H9 (cell line): ENCODE results near the gene TMEM163. TPM values are rescaled to one million over a fixed set of nuclear protein-coding genes. Genes with fewer than 3 reads are reported as not detected.

Source experiments
- DNase-seq: peaks from one replicate; pipeline ENCODE4 v3.0.0-alpha.2; 2017
- H2AFZ ChIP-seq: one replicate; pipeline ENCODE4 v1.6.1; 2013; ENCODE audit warnings: mild to moderate bottlenecking, low read length, control low read depth, moderate library complexity
- H2AK5ac ChIP-seq: 2 replicates; pipeline ENCODE4 v1.6.1; 2013; ENCODE audit warnings: low read length, control low read depth, mixed read lengths; ENCODE audit not compliant: insufficient read length
- H2BK120ac ChIP-seq: one replicate; pipeline ENCODE4 v1.6.1; 2013; ENCODE audit warnings: low read depth, mild to moderate bottlenecking, low read length, control low read depth, inconsistent platforms; ENCODE audit not compliant: poor library complexity, severe bottlenecking
- H2BK12ac ChIP-seq: 2 replicates; pipeline ENCODE4 v1.6.1; 2013; ENCODE audit warnings: low read length, control low read depth, mixed read lengths, low read depth; ENCODE audit not compliant: insufficient read length
- H2BK15ac ChIP-seq: 2 replicates; pipeline ENCODE4 v1.6.1; 2013; ENCODE audit warnings: low read depth, low read length, control low read depth
- H2BK20ac ChIP-seq: one replicate; pipeline ENCODE4 v1.6.1; 2013; ENCODE audit warnings: low read depth, mild to moderate bottlenecking, low read length, control low read depth, inconsistent platforms; ENCODE audit not compliant: poor library complexity, severe bottlenecking
- H2BK5ac ChIP-seq: 2 replicates; pipeline ENCODE4 v1.6.1; 2013; ENCODE audit warnings: low read length, control low read depth, mixed read lengths; ENCODE audit not compliant: insufficient read length
- H3K14ac ChIP-seq: 2 replicates; pipeline ENCODE4 v1.6.1; 2013; ENCODE audit warnings: low read length, control low read depth; ENCODE audit not compliant: insufficient read depth
- H3K18ac ChIP-seq: 2 replicates; pipeline ENCODE4 v1.6.1; 2013; ENCODE audit warnings: low read depth, mild to moderate bottlenecking, mixed read lengths, low read length, control low read depth; ENCODE audit not compliant: insufficient read length
- H3K23ac ChIP-seq: 2 replicates; pipeline ENCODE4 v1.6.1; 2013; ENCODE audit warnings: low read length, control low read depth, mixed read lengths, low read depth; ENCODE audit not compliant: insufficient read length
- H3K23me2 ChIP-seq: 2 replicates; pipeline ENCODE4 v1.6.1; 2013; ENCODE audit warnings: low read depth, mild to moderate bottlenecking, mixed read lengths, low read length, control low read depth; ENCODE audit not compliant: insufficient read length, poor library complexity, severe bottlenecking
- H3K27ac ChIP-seq: 2 replicates; pipeline ENCODE4 v1.5.1; 2013; ENCODE audit warnings: low read length, control low read depth, mixed read lengths, low read depth; ENCODE audit not compliant: insufficient read length
- H3K27me3 ChIP-seq: 2 replicates; pipeline ENCODE4 v1.6.1; 2013; ENCODE audit warnings: low read length, control low read depth, inconsistent platforms; ENCODE audit not compliant: insufficient read depth
- H3K4ac ChIP-seq: 2 replicates; pipeline ENCODE4 v1.6.1; 2013; ENCODE audit warnings: low read depth, mild to moderate bottlenecking, control low read depth, inconsistent platforms, low read length, moderate library complexity
- H3K4me1 ChIP-seq: 2 replicates; pipeline ENCODE4 v1.6.1; 2013; ENCODE audit warnings: low read length, control low read depth, inconsistent platforms; ENCODE audit not compliant: insufficient read depth
- H3K4me2 ChIP-seq: 2 replicates; pipeline ENCODE4 v1.6.1; 2013; ENCODE audit warnings: low read length, control low read depth, mixed read lengths; ENCODE audit not compliant: insufficient read length, insufficient read depth
- H3K56ac ChIP-seq: 2 replicates; pipeline ENCODE4 v1.6.1; 2013; ENCODE audit warnings: low read depth, mild to moderate bottlenecking, mixed read lengths, low read length, control low read depth; ENCODE audit not compliant: insufficient read length
- H3K79me1 ChIP-seq: 2 replicates; pipeline ENCODE4 v1.6.1; 2013; ENCODE audit warnings: low read depth, mild to moderate bottlenecking, moderate library complexity, low read length, control low read depth, inconsistent platforms; ENCODE audit not compliant: insufficient read depth, poor library complexity, severe bottlenecking
- H3K79me2 ChIP-seq: 2 replicates; pipeline ENCODE4 v1.6.1; 2013; ENCODE audit warnings: low read length, control low read depth, inconsistent platforms; ENCODE audit not compliant: insufficient read depth
- H3K9ac ChIP-seq: 2 replicates; pipeline ENCODE4 v1.6.1; 2013; ENCODE audit warnings: low read length, control low read depth, mixed read lengths; ENCODE audit not compliant: insufficient read length; ENCODE audit errors: extremely low read depth
- H3K9me3 ChIP-seq: one replicate; pipeline ENCODE4 v1.6.1; 2013; ENCODE audit warnings: low read depth, low read length, inconsistent platforms; ENCODE audit not compliant: control insufficient read depth
- H3T11ph ChIP-seq: one replicate; pipeline ENCODE4 v1.6.1; 2013; ENCODE audit warnings: mild to moderate bottlenecking, low read length, control low read depth, inconsistent platforms
- H4K20me1 ChIP-seq: one replicate; pipeline ENCODE4 v1.6.1; 2013; ENCODE audit not compliant: control insufficient read depth, insufficient read length, insufficient read depth
- H4K5ac ChIP-seq: 2 replicates; pipeline ENCODE4 v1.6.1; 2013; ENCODE audit warnings: low read depth, mild to moderate bottlenecking, mixed read lengths, low read length, control low read depth; ENCODE audit not compliant: insufficient read length
- H4K8ac ChIP-seq: replicated peaks from 2 replicates; pipeline ENCODE4 v1.6.1; 2013; ENCODE audit warnings: low read length, control low read depth, mixed read lengths, low read depth; ENCODE audit not compliant: insufficient read length
- H4K91ac ChIP-seq: 2 replicates; pipeline ENCODE4 v1.6.1; 2013; ENCODE audit warnings: low read depth, mild to moderate bottlenecking, moderate library complexity, mixed read lengths, low read length, control low read depth; ENCODE audit not compliant: insufficient read length
- H3K27ac Mint-ChIP-seq, 3 experiments: 2 replicates in 2 of 3; 3 replicates in 1 of 3; pipeline ENCODE4 v1.8.0; 2020 to 2021; ENCODE audit warnings: mixed read lengths in 3 of 3, mild to moderate bottlenecking in 1 of 3, moderate library complexity in 1 of 3
- H3K27me3 Mint-ChIP-seq: 2 replicates; pipeline ENCODE4 v1.8.0; 2021; ENCODE audit warnings: low read depth, mild to moderate bottlenecking, moderate library complexity, mixed read lengths
- H3K36me3 Mint-ChIP-seq, 3 experiments: 2 replicates in 2 of 3; 3 replicates in 1 of 3; pipeline ENCODE4 v1.8.0; 2020 to 2021; ENCODE audit warnings: low read depth in 3 of 3, mixed read lengths in 3 of 3; ENCODE audit not compliant: insufficient read depth in 1 of 3
- H3K4me1 Mint-ChIP-seq, 2 experiments: 2 replicates each; pipeline ENCODE4 v1.8.0; 2020; ENCODE audit warnings: mixed read lengths in 2 of 2
- H3K4me3 Mint-ChIP-seq, 2 experiments: 2 replicates in 1 of 2; 3 replicates in 1 of 2; pipeline ENCODE4 v1.8.0; 2020 to 2021; ENCODE audit warnings: mild to moderate bottlenecking in 2 of 2, mixed read lengths in 2 of 2, moderate library complexity in 1 of 2
- H3K9me3 Mint-ChIP-seq, 2 experiments: 2 replicates in 1 of 2; 3 replicates in 1 of 2; pipeline ENCODE4 v1.8.0; 2020; ENCODE audit warnings: mild to moderate bottlenecking in 2 of 2, mixed read lengths in 2 of 2, moderate library complexity in 1 of 2
- WGBS: extraction: QIAGEN DNeasy Blood & Tissue Kit; methylation state at CpG from one replicate; pipeline ENCODE4 v1.1.7; 2013; ENCODE audit warnings: missing lambda C conversion rate, low lambda C conversion rate, mixed read lengths; ENCODE audit not compliant: insufficient read length; ENCODE audit errors: extremely low coverage; 5-methylcytosine and 5-hydroxymethylcytosine counted together
- total RNA-seq: library from RNA; stranded (reverse); gene quantifications from 2 replicates; pipeline ENCODE4 v1.2.1, GENCODE V29; 2021
- TF ChIP-seq, protein P1 (sequence below): fragments of 200-600 bp; sonication (generic); conservative IDR thresholded peaks from 3 replicates; pipeline ENCODE4 v1.8.0; 2021; ENCODE audit warnings: antibody characterized with exemption, mild to moderate bottlenecking

TMEM163 gene
- total RNA-seq, 1 experiment from 2014 or later, result 0.39 TPM

DNA sequence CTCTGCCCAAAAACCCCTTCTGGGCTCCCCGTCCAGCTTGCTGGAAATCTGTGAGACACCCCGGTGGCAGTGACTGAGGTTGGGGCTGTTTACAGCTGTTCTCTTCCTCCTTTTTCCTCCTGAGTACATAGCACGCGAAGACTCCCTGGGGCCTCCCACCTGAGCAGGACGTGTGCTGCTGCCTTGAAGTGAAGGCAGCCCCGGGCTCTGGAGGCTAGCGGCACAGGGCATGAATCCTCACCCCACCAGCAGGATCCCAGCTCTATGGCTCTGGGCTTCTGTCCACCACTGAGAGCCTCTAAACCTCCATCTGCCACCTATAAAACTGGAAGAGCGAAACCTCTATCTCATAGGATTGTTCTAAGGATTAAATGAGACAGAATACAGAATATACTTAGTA, 182.5 kb downstream of the TMEM163 start:
- H3K27ac Mint-ChIP-seq, result peak overlapping the region in 2 of 3 experiments; percentile 4 to 42; a peak in 2 of 7 replicates
- no peaks in the 10 kb centered on the region for H3K4me1 ChIP-seq
- H3K9me3 ChIP-seq, result no peaks in the 10 kb centered on the region
- H3K23me2 ChIP-seq, result no peaks in the 10 kb centered on the region
- no peaks in the 10 kb centered on the region; a peak in 1 of 7 replicates for H3K36me3 Mint-ChIP-seq
- no peak overlapping the region for H3K4me2 ChIP-seq
- no peak overlapping the region for H3K27ac ChIP-seq
- no peak overlapping the region for H4K91ac ChIP-seq
- H3K9ac ChIP-seq, result no peak overlapping the region
- H2BK12ac ChIP-seq, result no peak overlapping the region
- H4K8ac ChIP-seq, result no peak overlapping the region
- H2BK5ac ChIP-seq, result no peak overlapping the region
- no peak overlapping the region for H2BK15ac ChIP-seq
- H3K27me3 Mint-ChIP-seq, result no peaks in the 10 kb centered on the region
- no peak overlapping the region for H3K23ac ChIP-seq
- H3K79me1 ChIP-seq, result no peaks in the 10 kb centered on the region
- TF ChIP-seq, protein P1, sequence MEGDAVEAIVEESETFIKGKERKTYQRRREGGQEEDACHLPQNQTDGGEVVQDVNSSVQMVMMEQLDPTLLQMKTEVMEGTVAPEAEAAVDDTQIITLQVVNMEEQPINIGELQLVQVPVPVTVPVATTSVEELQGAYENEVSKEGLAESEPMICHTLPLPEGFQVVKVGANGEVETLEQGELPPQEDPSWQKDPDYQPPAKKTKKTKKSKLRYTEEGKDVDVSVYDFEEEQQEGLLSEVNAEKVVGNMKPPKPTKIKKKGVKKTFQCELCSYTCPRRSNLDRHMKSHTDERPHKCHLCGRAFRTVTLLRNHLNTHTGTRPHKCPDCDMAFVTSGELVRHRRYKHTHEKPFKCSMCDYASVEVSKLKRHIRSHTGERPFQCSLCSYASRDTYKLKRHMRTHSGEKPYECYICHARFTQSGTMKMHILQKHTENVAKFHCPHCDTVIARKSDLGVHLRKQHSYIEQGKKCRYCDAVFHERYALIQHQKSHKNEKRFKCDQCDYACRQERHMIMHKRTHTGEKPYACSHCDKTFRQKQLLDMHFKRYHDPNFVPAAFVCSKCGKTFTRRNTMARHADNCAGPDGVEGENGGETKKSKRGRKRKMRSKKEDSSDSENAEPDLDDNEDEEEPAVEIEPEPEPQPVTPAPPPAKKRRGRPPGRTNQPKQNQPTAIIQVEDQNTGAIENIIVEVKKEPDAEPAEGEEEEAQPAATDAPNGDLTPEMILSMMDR, result no peak
- no peak overlapping the region for H2AK5ac ChIP-seq
- H2BK120ac ChIP-seq, result no peak overlapping the region
- H3K4ac ChIP-seq, result no peak overlapping the region
- H2BK20ac ChIP-seq, result no peak overlapping the region
- no peak overlapping the region for H4K5ac ChIP-seq
- H3K9me3 Mint-ChIP-seq, result no peaks in the 10 kb centered on the region
- DNase-seq, result no peak
- H3K4me1 Mint-ChIP-seq, result peaks cover 8 to 22% of the 10 kb centered on the region in 2 experiments
- no peaks in the 10 kb centered on the region for H3K79me2 ChIP-seq
- no peaks in the 10 kb centered on the region; the same call in 1 of the 2 replicates for H3K27me3 ChIP-seq
- H3K18ac ChIP-seq, result no peak overlapping the region
- no peak overlapping the region for H3K56ac ChIP-seq
- no peak overlapping the region for H3K4me3 Mint-ChIP-seq
- H4K20me1 ChIP-seq, result no peaks in the 10 kb centered on the region
- H3T11ph ChIP-seq, result no peak overlapping the region
- H2AFZ ChIP-seq, result no peak overlapping the region
- no CpG with 5 or more reads among the region's 8 CpGs for WGBS
- H3K14ac ChIP-seq, result no peak overlapping the region; the same call in 1 of the 2 replicates
